HL-60 (cell line): ENCODE results near the gene EFHC1.

Experiments
- CTCF ChIP-seq: IDR thresholded peaks from one replicate; pipeline ENCODE4 v1.5.1; 2011; ENCODE audit warnings: low read length, control low read depth, inconsistent platforms; ENCODE audit not compliant: insufficient read depth
- GABPA ChIP-seq: IDR thresholded peaks from 2 replicates; pipeline ENCODE4 v1.6.1; 2012; ENCODE audit warnings: low read depth
- POLR2AphosphoS5 ChIP-seq: IDR thresholded peaks from 2 replicates; pipeline ENCODE4 v1.6.1; 2012; ENCODE audit warnings: low read depth
- REST ChIP-seq: IDR thresholded peaks from 2 replicates; pipeline ENCODE4 v1.6.1; 2012; ENCODE audit warnings: low read depth; ENCODE audit not compliant: insufficient replicate concordance
- SPI1 ChIP-seq: IDR thresholded peaks from 2 replicates; pipeline ENCODE4 v1.6.1; 2012; ENCODE audit warnings: low read depth, mild to moderate bottlenecking, borderline replicate concordance

GRCh38 chr6:52423971-52424381, 3.8 kb downstream of the EFHC1 start:
- TF ChIP-seq CTCF (no peak), SPI1 (no peak), POLR2AphosphoS5 (no peak), GABPA (no peak), REST (no peak)
